ENCODE measurements around the gene CCDC93. TPM values are rescaled to one million over a fixed set of nuclear protein-coding genes. Genes with fewer than 3 reads are reported as not detected.

CCDC93 gene
- total RNA-seq, 6 donors from 2014 or later: 19.6 to 141 (median 38.8) TPM

GRCh38 chr2:117997872-117998454, 15.9 kb downstream of the CCDC93 start:
- peaks cover 33 to 100% (median 54%) of the 10 kb centered on the region in 4 donors for H3K36me3 ChIP-seq
- TF ChIP-seq POLR2AphosphoS5 (IDR thresholded peaks at IDR 0.05): no peak
- TF ChIP-seq CTCF (IDR thresholded peaks at IDR 0.05): no peak
- no peak for TF ChIP-seq POLR2A (IDR thresholded peaks at IDR 0.05)
- no peak for TF ChIP-seq EP300 (IDR thresholded peaks at IDR 0.05)
- H3K9me3 ChIP-seq: no peaks in the 10 kb centered on the region
- no peaks in the 10 kb centered on the region for H3K27me3 ChIP-seq
- ATAC-seq (ENCODE audit: low FRiP score in 2 of 2): no peak
- no peak overlapping the region for H3K4me3 ChIP-seq
- 68 to 77% methylated on average over 3 of the region's 3 CpGs for WGBS, 2 donors
- peaks cover 0 to 4% (median 1%) of the 10 kb centered on the region in 4 donors for H3K4me1 ChIP-seq
- no peak for DNase-seq
- H3K27ac ChIP-seq: no peak overlapping the region

- Histone ChIP-seq H3K9me3 (no peaks in the 10 kb centered on the region), H3K4me1 (peaks cover 0 to 4% (median 0%) of the 10 kb centered on the region in 4 donors), H3K27ac (no peak overlapping the region), H3K27me3 (no peaks in the 10 kb centered on the region), H3K4me3 (no peak overlapping the region), H3K36me3 (peaks cover 33 to 100% (median 59%) of the 10 kb centered on the region in 4 donors)
- 57 to 73% methylated on average over 3 of the region's 3 CpGs for WGBS, 2 donors
- no peak for DNase-seq
- TF ChIP-seq CTCF (IDR thresholded peaks at IDR 0.05) (no peak), POLR2AphosphoS5 (IDR thresholded peaks at IDR 0.05) (no peak), POLR2A (IDR thresholded peaks at IDR 0.05) (no peak), EP300 (IDR thresholded peaks at IDR 0.05) (no peak)
- ATAC-seq (ENCODE audit: low FRiP score in 2 of 2): no peak
Measured at GRCh38 chr2:117996525-117996924, 17.3 kb downstream of the CCDC93 start.

- no peak overlapping the region for H3K4me3 ChIP-seq
- H3K4me1 ChIP-seq: peaks cover 0 to 4% (median 0%) of the 10 kb centered on the region in 4 donors
- TF ChIP-seq POLR2A (IDR thresholded peaks at IDR 0.05): no peak
- no peak for TF ChIP-seq POLR2AphosphoS5 (IDR thresholded peaks at IDR 0.05)
- no peak for TF ChIP-seq CTCF (IDR thresholded peaks at IDR 0.05)
- no peak for TF ChIP-seq EP300 (IDR thresholded peaks at IDR 0.05)
- ATAC-seq (ENCODE audit: low FRiP score in 2 of 2): no peak
- H3K36me3 ChIP-seq: peaks cover 26 to 100% (median 56%) of the 10 kb centered on the region in 4 donors
- 75 to 84% methylated on average over 4 of the region's 4 CpGs for WGBS, 2 donors
- H3K27me3 ChIP-seq: no peaks in the 10 kb centered on the region
- no peaks in the 10 kb centered on the region for H3K9me3 ChIP-seq
- H3K27ac ChIP-seq: no peak overlapping the region
- DNase-seq: no peak
Measured at GRCh38 chr2:117994729-117995128, 19.1 kb downstream of the CCDC93 start.

GRCh38 chr2:117989854-117990438, 23.9 kb downstream of the CCDC93 start:
- DNase-seq (no peak), ATAC-seq (ENCODE audit: low FRiP score in 2 of 2) (no peak)
- WGBS, 2 donors: 95 to 100% methylated on average over 1 of the region's 1 CpG
- H3K4me1 ChIP-seq: no peaks in the 10 kb centered on the region
- H3K36me3 ChIP-seq: peaks cover 8 to 85% (median 45%) of the 10 kb centered on the region in 4 donors
- TF ChIP-seq POLR2A (IDR thresholded peaks at IDR 0.05) (no peak), EP300 (IDR thresholded peaks at IDR 0.05) (no peak), CTCF (IDR thresholded peaks at IDR 0.05) (no peak)
- H3K27me3 ChIP-seq: no peaks in the 10 kb centered on the region
- no peaks in the 10 kb centered on the region for H3K9me3 ChIP-seq
- H3K27ac ChIP-seq: no peak overlapping the region
- H3K4me3 ChIP-seq: no peak overlapping the region

DNA sequence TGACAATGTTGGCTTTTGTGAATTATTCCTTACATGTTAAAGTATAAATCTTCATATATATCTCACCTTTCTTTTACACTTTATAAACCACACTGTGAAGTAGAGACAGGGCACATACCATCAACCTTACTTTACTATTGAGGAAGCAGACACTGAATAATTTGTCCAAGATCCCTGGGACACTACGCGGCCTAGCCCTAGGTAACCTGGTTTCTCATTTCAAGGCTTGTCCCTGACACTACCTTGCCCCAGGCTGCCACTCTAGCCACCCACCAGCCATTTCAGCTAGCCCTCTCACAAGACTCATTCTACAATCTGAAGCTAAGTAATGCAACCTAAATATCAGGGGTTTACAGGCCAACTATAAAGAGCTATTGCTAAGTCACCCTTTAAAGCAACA, 26.7 kb downstream of the CCDC93 start:
- no peak overlapping the region for H3K27ac ChIP-seq
- TF ChIP-seq POLR2A (IDR thresholded peaks at IDR 0.05): no peak
- TF ChIP-seq POLR2AphosphoS5 (IDR thresholded peaks at IDR 0.05): no peak
- no peak for TF ChIP-seq EP300 (IDR thresholded peaks at IDR 0.05)
- TF ChIP-seq CTCF (IDR thresholded peaks at IDR 0.05): no peak
- ATAC-seq (ENCODE audit: low FRiP score in 2 of 2) (no peak), DNase-seq (no peak)
- H3K9me3 ChIP-seq: no peaks in the 10 kb centered on the region
- H3K4me3 ChIP-seq: no peak overlapping the region
- H3K4me1 ChIP-seq: no peaks in the 10 kb centered on the region
- 95 to 98% methylated on average over 2 of the region's 2 CpGs for WGBS, 2 donors
- H3K36me3 ChIP-seq: peaks cover 0 to 67% (median 34%) of the 10 kb centered on the region in 4 donors
- H3K27me3 ChIP-seq: no peaks in the 10 kb centered on the region
